DMS114 treated with DMSO at 0.1 percent for 48 hours (cell line): Measurements from ENCODE around the gene CASS4.

Experiments used
- DNase-seq: peaks from one replicate; lab custom pipeline; 2025; ENCODE audit not compliant: unreplicated experiment; lab: John Stamatoyannopoulos, UW

The CASS4 gene

DNA sequence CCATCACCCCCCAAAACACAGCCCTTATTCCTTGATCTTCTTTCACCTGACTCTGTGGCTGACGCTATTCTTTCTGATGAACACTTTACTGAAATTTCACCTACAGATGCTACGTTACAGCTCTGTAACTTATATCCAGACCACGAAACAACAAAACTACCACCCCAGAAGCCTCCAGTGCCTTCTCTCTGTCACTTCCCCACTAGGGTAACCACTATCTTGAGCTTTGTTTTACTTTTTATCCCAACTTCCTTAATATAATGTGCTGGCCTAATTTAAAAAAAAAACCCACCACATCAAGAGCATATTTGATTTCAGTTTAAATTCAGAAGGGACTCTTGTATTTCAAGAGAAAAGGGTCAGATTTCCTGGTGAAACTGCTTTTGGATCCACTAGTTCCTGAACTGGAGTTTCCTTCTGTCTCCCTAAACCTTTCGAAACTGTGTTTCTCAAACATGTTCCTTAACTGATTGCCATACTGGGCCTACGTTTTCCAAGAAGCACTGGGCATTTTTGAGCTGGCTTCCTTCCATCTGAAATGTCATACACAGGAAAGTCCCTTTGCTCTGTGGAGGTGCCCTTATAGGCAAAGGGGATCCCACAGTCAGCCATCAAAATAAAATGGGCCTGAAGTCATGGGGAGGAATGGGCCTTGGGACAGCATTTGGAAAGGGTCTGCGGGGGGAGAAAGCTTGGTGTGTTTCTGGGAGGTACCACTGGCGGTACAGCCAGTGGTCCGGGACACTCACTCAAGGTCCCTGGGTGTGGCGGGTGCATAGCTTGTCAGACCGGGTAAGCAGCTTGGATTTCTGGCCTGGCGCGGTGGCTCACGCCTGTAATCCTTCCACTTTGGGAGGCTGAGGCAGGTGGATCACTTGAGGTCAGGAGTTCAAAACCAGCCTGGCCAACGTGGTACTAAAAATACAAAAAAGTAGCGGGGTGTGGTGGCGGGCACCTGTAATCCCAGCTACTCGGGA is 30.6 kb downstream of the CASS4 start:
- DNase-seq, result no peak

DNA sequence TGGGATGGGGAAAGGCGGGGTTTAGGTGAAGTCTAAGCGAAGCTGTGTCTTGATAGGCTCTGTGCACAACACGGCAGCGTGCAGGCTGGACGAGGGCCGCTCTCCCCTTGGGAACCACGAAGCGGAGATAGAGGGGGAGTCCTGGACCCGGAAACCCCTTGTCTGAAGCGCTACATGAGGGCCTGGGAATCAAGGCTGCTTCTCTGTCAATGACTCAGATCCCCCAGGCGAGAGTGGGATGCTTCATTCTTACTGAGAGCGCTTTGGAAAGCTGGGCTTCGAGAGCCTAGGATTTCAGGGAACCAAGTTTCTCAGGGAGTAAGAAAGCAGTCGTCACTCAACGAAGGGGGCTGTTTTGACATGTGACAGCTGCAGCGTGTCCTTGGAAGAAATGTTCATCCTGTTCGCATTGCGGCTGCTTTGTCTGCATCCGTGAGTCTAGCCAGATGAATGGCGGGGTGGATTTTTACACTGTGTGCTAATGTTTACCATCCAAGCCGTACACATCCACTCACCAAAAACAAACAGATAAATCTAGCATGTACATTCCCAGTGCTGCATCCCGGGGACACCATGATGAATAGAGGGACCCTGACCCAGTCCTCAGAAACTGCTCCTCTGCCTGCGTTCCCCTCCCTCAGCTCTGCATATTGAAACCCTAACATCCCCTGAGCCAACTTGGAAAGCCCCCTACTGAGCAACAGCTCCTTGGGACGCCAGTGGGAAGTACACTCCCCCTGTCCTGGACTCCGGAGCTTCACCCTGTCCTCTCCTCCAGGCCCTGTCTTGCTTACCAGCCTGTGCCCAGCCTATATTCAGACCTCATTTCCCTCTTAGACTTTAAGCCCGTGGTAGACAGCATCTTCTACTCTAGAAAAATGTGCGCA is 31.8 kb downstream of the CASS4 start:
- DNase-seq, result no peak

GRCh38 chr20:56445130-56445529 is 33.1 kb downstream of the CASS4 start:
- no peak for DNase-seq

- DNase-seq, result no peak
These were observed 33.5 kb downstream of the CASS4 start for GRCh38 chr20:56445540-56445939.

DNA sequence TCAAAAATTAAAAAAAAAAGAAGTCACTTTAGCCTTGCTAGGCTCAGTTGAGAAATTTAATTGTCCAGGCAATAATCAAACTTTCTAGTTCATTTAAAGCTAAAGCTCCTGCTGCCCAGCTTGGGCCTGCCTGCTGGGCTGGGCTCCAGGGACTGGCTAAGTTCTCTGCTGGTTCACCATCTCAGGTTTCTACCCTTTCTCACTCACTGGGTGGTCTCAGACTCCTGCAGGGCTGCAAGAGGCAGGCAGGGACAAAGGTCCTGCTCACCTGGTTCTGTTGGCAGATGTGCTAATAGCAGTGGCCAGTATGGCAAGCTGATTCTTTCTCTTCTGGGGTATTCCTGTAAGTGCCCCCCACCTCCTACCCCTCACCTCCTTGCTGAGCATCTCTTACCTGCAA is 35.2 kb downstream of the CASS4 start:
- DNase-seq, result no peak

- no peak for DNase-seq
These were observed 37.4 kb downstream of the CASS4 start for GRCh38 chr20:56449459-56449858.

- no peak for DNase-seq
These were observed 39.2 kb downstream of the CASS4 start for GRCh38 chr20:56451056-56451765.

- DNase-seq, result no peak
These were observed 41.3 kb downstream of the CASS4 start for GRCh38 chr20:56453352-56453751.

DNA sequence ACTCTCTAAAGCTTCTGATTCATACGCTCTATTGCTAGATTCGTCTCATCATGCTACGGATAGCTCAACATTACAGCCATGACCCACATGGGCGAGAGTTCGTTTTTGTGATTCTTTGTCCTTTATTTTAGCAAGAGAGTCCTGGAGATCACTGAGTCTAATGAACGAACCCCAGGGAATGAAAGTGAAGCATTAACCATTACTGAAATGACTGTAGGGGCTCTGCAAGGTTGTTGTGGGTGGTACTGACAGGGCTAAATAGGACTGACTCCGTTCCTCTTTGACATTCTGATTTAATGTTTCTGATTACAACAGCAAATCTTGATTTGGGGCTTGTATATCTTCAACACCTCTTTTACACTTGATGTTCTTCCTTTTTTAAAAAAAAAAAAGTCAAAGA is 42.7 kb downstream of the CASS4 start:
- no peak for DNase-seq

- DNase-seq, result no peak
These were observed 46.3 kb downstream of the CASS4 start for GRCh38 chr20:56458206-56458821.

DNA sequence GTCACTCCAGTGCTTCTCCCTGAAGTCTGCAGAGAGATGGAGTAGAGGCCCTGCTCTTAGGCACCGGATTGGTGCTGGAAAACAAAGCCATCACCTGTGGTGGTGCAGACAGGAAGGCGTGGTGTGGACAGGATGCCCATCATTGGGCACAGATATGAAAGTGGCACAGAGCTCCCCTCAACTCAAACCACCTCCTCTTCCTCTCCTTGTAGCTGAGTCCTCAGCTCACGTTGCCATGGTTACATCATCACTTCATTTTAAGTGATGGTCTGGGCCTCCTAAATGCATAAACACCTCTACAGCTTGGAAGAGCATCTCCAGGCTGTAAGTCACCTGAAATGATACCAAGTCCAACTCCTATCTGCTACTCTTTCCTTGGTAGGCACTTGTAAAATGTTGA is 48.4 kb downstream of the CASS4 start:
- no peak for DNase-seq

DNA sequence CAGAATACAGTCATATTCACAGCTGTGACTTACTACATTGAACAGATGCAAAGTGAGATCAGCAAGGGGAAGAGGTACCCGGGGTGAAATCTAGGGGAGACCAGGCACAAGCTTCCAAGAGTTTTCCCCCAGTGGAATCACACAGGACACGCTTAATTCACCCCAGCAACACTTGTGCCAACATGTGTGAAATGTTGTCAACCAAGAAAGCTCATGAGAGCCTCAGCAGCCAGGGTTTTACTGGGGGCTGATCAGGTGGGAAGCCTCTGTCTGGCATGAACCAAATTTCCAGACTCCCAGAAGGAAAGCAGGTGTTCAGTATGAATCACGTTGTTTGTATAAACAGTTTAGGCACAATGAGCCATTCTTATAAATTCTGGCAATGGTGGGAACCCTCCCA is 49.5 kb downstream of the CASS4 start:
- no peak for DNase-seq

- no peak for DNase-seq
These were observed 51.4 kb downstream of the CASS4 start for GRCh38 chr20:56463428-56463827.

- DNase-seq, result no peak
These were observed 53.9 kb downstream of the CASS4 start for GRCh38 chr20:56465997-56466396.

GRCh38 chr20:56467968-56468315 is 55.9 kb downstream of the CASS4 start:
- no peak for DNase-seq

GRCh38 chr20:56468316-56469076 is 56.4 kb downstream of the CASS4 start, which contains the start of gene RTF2:
Gene RTF2, plus strand, starts transcription at chr20:56468627. Its CDS starts 71 bp downstream, at chr20:56468698.
- peak; percentile 84 for DNase-seq

GRCh38 chr20:56469077-56469449 is 57.0 kb downstream of the CASS4 start:
- no peak for DNase-seq

DNA sequence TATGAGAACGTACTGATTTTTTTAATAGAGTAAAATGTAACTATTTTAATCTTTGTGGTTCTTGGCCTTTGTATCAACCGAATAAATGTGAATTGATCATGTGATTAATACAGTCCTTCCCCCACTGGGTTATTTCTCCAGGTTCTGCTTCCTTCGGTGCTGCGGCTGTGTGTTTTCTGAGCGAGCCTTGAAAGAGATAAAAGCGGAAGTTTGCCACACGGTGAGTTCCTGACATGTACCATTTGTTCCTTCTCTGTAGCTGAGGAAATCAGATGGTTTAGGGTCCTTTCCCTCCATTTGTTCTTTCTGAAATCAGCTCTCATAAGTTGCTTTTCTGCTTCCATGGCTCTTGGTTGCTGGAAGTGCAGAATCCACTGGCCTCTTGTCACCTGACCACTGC is 71.9 kb downstream of the CASS4 start:
- DNase-seq, result no peak

GRCh38 chr20:56487216-56487615 is 75.2 kb downstream of the CASS4 start:
- DNase-seq, result no peak

GRCh38 chr20:56488566-56488965 is 76.5 kb downstream of the CASS4 start:
- DNase-seq, result no peak
